Fibroblast of the aortic adventitia (primary cell): Measurements from ENCODE around the gene ABHD3. TPM values are rescaled to one million over a fixed set of nuclear protein-coding genes. Genes with fewer than 3 reads are reported as not detected.
A peak's percentile ranks its signal among the peaks of the same experiment; 100 is the strongest.
"Not testable (repeated sequence)": the region's sequence is repeated elsewhere in the genome, so short reads cannot be mapped to it uniquely, and the experiment has no call there.

Experiments used
- DNase-seq: peaks from one replicate; pipeline ENCODE4 v3.0.0-alpha.2; 2010; ENCODE audit warnings: low read depth
- H3K4me3 ChIP-seq: 2 replicates; pipeline ENCODE4 v1.5.1; 2011; ENCODE audit warnings: low read depth, mild to moderate bottlenecking, control low read depth, low read length, moderate library complexity
- CTCF ChIP-seq: IDR thresholded peaks from 2 replicates; pipeline ENCODE4 v1.5.1; 2011; ENCODE audit warnings: mild to moderate bottlenecking, low read length, control low read depth, inconsistent platforms; ENCODE audit not compliant: insufficient read depth
- total RNA-seq: library from RNA; depleted of rRNA; stranded (reverse); fragments of >200 nt; gene quantifications from 2 replicates; pipeline ENCODE4 v1.2.3, GENCODE V29; 2012; ENCODE audit warnings: low replicate concordance

Gene ABHD3
- total RNA-seq, 1 donor: 5.5 TPM

GRCh38 chr18:21727702-21728101 lies 23.1 kb upstream of the ABHD3 start:
- no peak for TF ChIP-seq CTCF
- no peak for DNase-seq

DNA sequence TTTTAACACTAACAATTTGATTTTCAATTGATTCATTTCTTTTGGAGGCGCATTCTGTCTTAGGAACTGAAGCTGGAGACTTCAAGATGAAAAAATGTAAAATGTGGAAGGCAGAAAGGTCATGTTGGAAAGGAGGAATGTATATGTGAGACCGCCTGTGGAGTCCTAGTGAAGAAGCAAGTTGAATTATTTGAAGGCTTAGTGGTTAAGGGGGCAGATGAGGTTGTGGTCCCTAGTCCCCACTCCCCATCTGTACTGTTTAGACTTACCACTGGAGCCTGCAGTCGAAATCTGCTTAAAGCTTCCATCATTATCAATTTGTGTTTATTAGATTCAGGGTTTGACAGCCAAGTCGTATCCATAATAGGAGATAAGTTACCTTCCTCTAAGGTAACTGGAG lies 20.6 kb upstream of the ABHD3 start:
- H3K4me3 ChIP-seq: no peak overlapping the region
- no peak for DNase-seq
- TF ChIP-seq CTCF: no peak

More at GRCh38 chr18:21727702-21728101, 23.1 kb upstream of the ABHD3 start:
- H3K4me3 ChIP-seq: no peak overlapping the region

- no peak overlapping the region for H3K4me3 ChIP-seq
- no peak for DNase-seq
- TF ChIP-seq CTCF: no peak
These were observed 18.1 kb upstream of the ABHD3 start for GRCh38 chr18:21722687-21723086.

DNA sequence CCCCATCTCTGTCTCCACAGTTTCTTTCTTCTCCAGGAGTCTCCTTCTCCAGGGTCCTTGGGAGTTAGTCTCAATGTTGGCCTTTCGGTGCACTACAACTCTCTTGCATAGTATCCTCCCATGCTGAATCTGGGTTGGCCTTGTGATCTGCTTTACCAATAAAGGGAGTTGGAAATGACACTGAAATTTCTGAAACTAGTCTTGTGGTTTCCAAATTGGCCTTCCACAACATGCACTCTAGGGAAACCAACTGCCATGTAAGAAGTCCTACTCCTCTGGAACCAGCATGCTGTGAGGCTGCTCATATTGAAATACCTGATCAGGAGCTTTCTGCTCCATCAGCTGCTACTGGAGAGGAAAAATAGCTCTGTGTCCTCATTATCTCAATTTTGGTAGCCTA lies 9.9 kb upstream of the ABHD3 start:
- TF ChIP-seq CTCF: no peak
- H3K4me3 ChIP-seq: no peak overlapping the region
- no peak for DNase-seq

DNA sequence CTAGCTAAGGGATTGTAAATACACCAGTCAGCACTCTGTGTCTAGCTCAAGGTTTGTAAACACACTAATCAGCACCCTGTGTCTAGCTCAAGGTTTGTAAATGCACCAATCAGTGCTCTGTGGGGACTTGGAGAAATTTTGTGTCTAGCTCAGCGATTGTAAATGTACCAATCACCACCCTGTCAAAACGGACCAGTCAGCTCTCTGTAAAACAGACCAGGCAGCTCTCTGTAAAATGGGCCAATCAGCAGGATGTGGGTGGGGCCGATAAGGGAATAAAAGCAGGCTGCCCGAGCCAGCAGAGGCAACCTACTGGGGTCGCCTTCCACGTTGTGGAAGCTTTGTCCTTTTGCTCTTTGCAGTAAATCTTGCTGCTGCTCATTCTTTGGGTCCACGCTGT lies 2.6 kb upstream of the ABHD3 start:
- not testable (repeated sequence) for DNase-seq, H3K4me3 ChIP-seq

DNA sequence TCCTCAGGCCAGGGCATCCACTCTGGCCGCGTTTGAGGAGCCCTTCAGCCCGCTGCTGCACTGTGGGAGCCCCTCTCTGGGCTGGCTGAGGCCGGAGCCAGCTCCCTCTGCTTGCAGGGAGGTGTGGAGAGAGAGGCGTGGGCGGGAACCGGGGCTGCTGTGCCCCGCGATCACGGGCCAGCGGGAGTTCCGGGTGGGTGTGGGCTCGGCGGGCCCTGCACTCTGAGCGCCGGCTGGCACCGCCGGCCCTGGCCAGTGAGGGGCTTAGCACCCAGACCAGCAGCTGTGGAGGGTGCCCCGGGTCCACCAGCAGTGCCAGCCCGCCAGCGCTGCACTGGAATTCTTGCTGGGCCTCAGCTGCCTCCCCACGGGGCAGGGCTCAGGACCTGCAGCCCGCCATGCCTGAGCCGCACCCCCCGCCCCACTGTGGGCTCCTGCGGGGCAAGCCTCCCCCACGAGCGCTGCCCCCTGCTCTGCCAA lies 1.9 kb upstream of the ABHD3 start:
- no peak overlapping the region for H3K4me3 ChIP-seq
- TF ChIP-seq CTCF: no peak
- DNase-seq: no peak

- DNase-seq: no peak
- no peak for TF ChIP-seq CTCF
These were observed 1.2 kb downstream of the ABHD3 start for GRCh38 chr18:21703241-21703820.

More at GRCh38 chr18:21703241-21703820, 1.2 kb downstream of the ABHD3 start:
- peak overlapping the region; percentile 86 for H3K4me3 ChIP-seq
